ENCODE results near the gene OSM. TPM values are rescaled to one million over a fixed set of nuclear protein-coding genes. Genes with fewer than 3 reads are reported as not detected.
A peak's percentile ranks its signal among the peaks of the same experiment; 100 is the strongest.

Gene OSM
- total RNA-seq, 1 experiment from 2014 or later: not detected

- no peak for DNase-seq (ENCODE audit: low read depth)
Measured at GRCh38 chr22:30263883-30264282, 2.8 kb downstream of the OSM start.

- peak; percentile 45 for DNase-seq (ENCODE audit: low read depth)
Measured at GRCh38 chr22:30262917-30263741, 3.5 kb downstream of the OSM start.

- no peak for DNase-seq (ENCODE audit: low read depth)
Measured at GRCh38 chr22:30262112-30262511, 4.5 kb downstream of the OSM start.

- DNase-seq (ENCODE audit: low read depth): peak; percentile 49
Measured at GRCh38 chr22:30261134-30261533, 5.5 kb downstream of the OSM start.

GRCh38 chr22:30260682-30261081 is 6.0 kb downstream of the OSM start:
- DNase-seq (ENCODE audit: low read depth): no peak

- no peak for DNase-seq (ENCODE audit: low read depth)
Measured at GRCh38 chr22:30260276-30260675, 6.4 kb downstream of the OSM start.

- DNase-seq (ENCODE audit: low read depth): no peak
Measured at GRCh38 chr22:30254314-30254713, 12.3 kb downstream of the OSM start.

GRCh38 chr22:30253205-30253852 is 13.3 kb downstream of the OSM start:
- DNase-seq (ENCODE audit: low read depth): peak; percentile 35

- peak; percentile 63 for DNase-seq (ENCODE audit: low read depth)
Measured at GRCh38 chr22:30252411-30253204, 14.0 kb downstream of the OSM start.

- DNase-seq (ENCODE audit: low read depth): peak; percentile 91
Measured at GRCh38 chr22:30251711-30252110, 14.9 kb downstream of the OSM start.

GRCh38 chr22:30250661-30251267 is 15.9 kb downstream of the OSM start:
- DNase-seq (ENCODE audit: low read depth): peak; percentile 93

- no peak for DNase-seq (ENCODE audit: low read depth)
Measured at GRCh38 chr22:30250039-30250565, 16.5 kb downstream of the OSM start.

- no peak for DNase-seq (ENCODE audit: low read depth)
Measured at GRCh38 chr22:30249049-30250038, 17.3 kb downstream of the OSM start.

- no peak for DNase-seq (ENCODE audit: low read depth)
Measured at GRCh38 chr22:30248484-30248883, 18.2 kb downstream of the OSM start.

GRCh38 chr22:30247974-30248373 is 18.7 kb downstream of the OSM start:
- DNase-seq (ENCODE audit: low read depth): no peak

GRCh38 chr22:30247561-30247960 is 19.1 kb downstream of the OSM start:
- no peak for DNase-seq (ENCODE audit: low read depth)

- no peak for DNase-seq (ENCODE audit: low read depth)
Measured at GRCh38 chr22:30246814-30247376, 19.8 kb downstream of the OSM start.

GRCh38 chr22:30245985-30246813 is 20.5 kb downstream of the OSM start, which contains the start of gene LIF:
LIF (minus strand) TSS chr22:30246759; CDS start chr22:30246695, 64 bp downstream.
- DNase-seq (ENCODE audit: low read depth): peak; percentile 66
